WTC11 (cell line): ENCODE data around the gene FAM13C. TPM values are rescaled to one million over a fixed set of nuclear protein-coding genes. Genes with fewer than 3 reads are reported as not detected.

Experiments used
- ATAC-seq: fragments of 200-7000 bp; cut with Tn5 transposase; 2 replicates; pipeline ENCODE4 v1.10.0; 2021; ENCODE audit warnings: mild to moderate bottlenecking, moderate library complexity
- CTCF ChIA-PET: fragments of 300-600 bp; sonication (Branson Sonifier 250); formaldehyde crosslinking; loops from one replicate; lab custom pipeline; 2021; ENCODE audit warnings: antibody characterized with exemption; lab: Charles Lee
- POLR2A ChIA-PET: fragments of 350-600 bp; sonication (Branson Sonifier 250); formaldehyde crosslinking; loops from one replicate; lab custom pipeline; 2021; ENCODE audit warnings: antibody characterized with exemption; lab: Charles Lee
- DNase-seq: peaks from one replicate; pipeline ENCODE4 v3.0.0; 2021; ENCODE audit warnings: low spot score
- H3K27ac Mint-ChIP-seq: 2 replicates; pipeline ENCODE4 v1.8.0; 2021; ENCODE audit warnings: mixed read lengths
- H3K27me3 Mint-ChIP-seq: 2 replicates; pipeline ENCODE4 v1.8.0; 2021; ENCODE audit warnings: low read depth, mild to moderate bottlenecking, moderate library complexity, mixed read lengths
- H3K36me3 Mint-ChIP-seq: 2 replicates; pipeline ENCODE4 v1.8.0; 2021; ENCODE audit warnings: mixed read lengths
- H3K4me1 Mint-ChIP-seq: 2 replicates; pipeline ENCODE4 v1.8.0; 2022; ENCODE audit warnings: mixed read lengths
- H3K4me3 Mint-ChIP-seq: 2 replicates; pipeline ENCODE4 v1.8.0; 2021; ENCODE audit warnings: mild to moderate bottlenecking, moderate library complexity, mixed read lengths
- H3K9me3 Mint-ChIP-seq: 2 replicates; pipeline ENCODE4 v1.8.0; 2021; ENCODE audit warnings: mixed read lengths
- ARID4B ChIP-seq: sonication (generic); formaldehyde crosslinking; IDR thresholded peaks from 2 replicates; pipeline ENCODE4 v1.8.0; 2023; ENCODE audit warnings: missing genetic modification reagents, mild to moderate bottlenecking, borderline replicate concordance
- ATF1 ChIP-seq: sonication (generic); formaldehyde crosslinking; IDR thresholded peaks from 2 replicates; pipeline ENCODE4 v1.8.1; 2023; ENCODE audit warnings: mild to moderate bottlenecking, moderate library complexity, missing genetic modification reagents
- CDX4 ChIP-seq: fragments of 250-450 bp; sonication (Bioruptor Pico); IDR thresholded peaks from 2 replicates; pipeline ENCODE4 v1.9.0; 2021; ENCODE audit warnings: moderate library complexity, mild to moderate bottlenecking, inconsistent platforms, borderline replicate concordance
- CTCF ChIP-seq: fragments of 200-600 bp; IDR thresholded peaks from 2 replicates; pipeline ENCODE4 v1.8.0; 2022; ENCODE audit warnings: antibody characterized with exemption
- E2F1 ChIP-seq: sonication (generic); formaldehyde crosslinking; IDR thresholded peaks from 2 replicates; pipeline ENCODE4 v1.8.0; 2022; ENCODE audit warnings: mild to moderate bottlenecking, missing genetic modification reagents
- FOXP4 ChIP-seq: sonication (generic); formaldehyde crosslinking; IDR thresholded peaks from 2 replicates; pipeline ENCODE4 v1.8.0; 2022; ENCODE audit warnings: mild to moderate bottlenecking, missing genetic modification reagents
- GRHL2 ChIP-seq: fragments of 250-450 bp; sonication (Bioruptor Pico); IDR thresholded peaks from 2 replicates; pipeline ENCODE4 v1.8.0; 2022; ENCODE audit warnings: mild to moderate bottlenecking, moderate library complexity; ENCODE audit not compliant: insufficient replicate concordance, severe bottlenecking
- IRF2 ChIP-seq: sonication (generic); formaldehyde crosslinking; IDR thresholded peaks from 2 replicates; pipeline ENCODE4 v1.8.0; 2022; ENCODE audit warnings: low read depth, missing genetic modification reagents, borderline replicate concordance
- NFYB ChIP-seq: sonication (generic); formaldehyde crosslinking; conservative IDR thresholded peaks from 2 replicates; pipeline ENCODE4 v1.8.0; 2022; ENCODE audit warnings: low read depth, missing genetic modification reagents
- NR1H2 ChIP-seq: sonication (generic); formaldehyde crosslinking; IDR thresholded peaks from 2 replicates; pipeline ENCODE4 v1.9.0; 2021; ENCODE audit warnings: mild to moderate bottlenecking, moderate library complexity, missing genetic modification reagents
- NR2C2 ChIP-seq: sonication (generic); formaldehyde crosslinking; IDR thresholded peaks from 2 replicates; pipeline ENCODE4 v1.8.0; 2022; ENCODE audit warnings: mild to moderate bottlenecking, missing genetic modification reagents
- OVOL2 ChIP-seq: fragments of 250-450 bp; sonication (Bioruptor Pico); IDR thresholded peaks from 2 replicates; pipeline ENCODE4 v1.9.0; 2021; ENCODE audit warnings: mild to moderate bottlenecking, borderline replicate concordance
- RORB ChIP-seq: fragments of 250-450 bp; sonication (Bioruptor Pico); IDR thresholded peaks from 2 replicates; pipeline ENCODE4 v1.9.0; 2021; ENCODE audit warnings: mild to moderate bottlenecking
- USF2 ChIP-seq: sonication (generic); formaldehyde crosslinking; IDR thresholded peaks from 2 replicates; pipeline ENCODE4 v1.8.1; 2023; ENCODE audit warnings: mild to moderate bottlenecking, missing genetic modification reagents, moderate library complexity
- ZNF121 ChIP-seq: sonication (generic); formaldehyde crosslinking; IDR thresholded peaks from 2 replicates; pipeline ENCODE4 v1.8.0; 2023; ENCODE audit warnings: missing genetic modification reagents
- ZNF232 ChIP-seq: sonication (generic); formaldehyde crosslinking; IDR thresholded peaks from 2 replicates; pipeline ENCODE4 v1.8.0; 2022; ENCODE audit warnings: mild to moderate bottlenecking, missing genetic modification reagents
- ZNF263 ChIP-seq: sonication (generic); formaldehyde crosslinking; IDR thresholded peaks from 2 replicates; pipeline ENCODE4 v1.8.1; 2022; ENCODE audit warnings: low read depth, mild to moderate bottlenecking, moderate library complexity, missing genetic modification reagents
- ZSCAN18 ChIP-seq: fragments of 250-450 bp; sonication (Bioruptor Pico); IDR thresholded peaks from 2 replicates; pipeline ENCODE4 v2.1.2; 2022; ENCODE audit warnings: mild to moderate bottlenecking, moderate library complexity
- total RNA-seq: library from RNA; stranded (reverse); gene quantifications from 3 replicates; pipeline ENCODE4 v1.2.3, GENCODE V29; 2021

FAM13C gene
- total RNA-seq, 1 experiment from 2014 or later, result 1.5 TPM

GRCh38 chr10:59214160-59214559 lies 148.2 kb downstream of the FAM13C start:
- no peaks in the 10 kb centered on the region for H3K27me3 Mint-ChIP-seq
- peaks cover 9% of the 10 kb centered on the region for H3K36me3 Mint-ChIP-seq
- CTCF ChIA-PET, result interaction anchor here (0.8 kb wide), 1 partner anchor 262 kb away, joined by 4 read pairs; no protein-coding TSS in a partner anchor
- no peak overlapping the region for H3K27ac Mint-ChIP-seq
- no peak for DNase-seq
- no peaks in the 10 kb centered on the region for H3K4me1 Mint-ChIP-seq
- POLR2A ChIA-PET, result no interaction called here
- peaks cover 14% of the 10 kb centered on the region for H3K9me3 Mint-ChIP-seq
- TF ChIP-seq CDX4 (CRISPR knock-in tag), result no peak
- TF ChIP-seq GRHL2, result no peak
- no peak for TF ChIP-seq NR2C2
- TF ChIP-seq ZNF263, result no peak
- no peak for TF ChIP-seq NR1H2 (CRISPR knock-in tag)
- no peak for TF ChIP-seq OVOL2 (CRISPR knock-in tag)
- no peak for TF ChIP-seq ZSCAN18 (CRISPR knock-in tag)
- no peak for TF ChIP-seq RORB (CRISPR knock-in tag)
- no peak for TF ChIP-seq ZNF232 (CRISPR knock-in tag)
- no peak for TF ChIP-seq ZNF121
- ATAC-seq, result no peak
- no peak overlapping the region for H3K4me3 Mint-ChIP-seq

- Mint-ChIP-seq H3K27ac (no peak overlapping the region), H3K9me3 (peaks cover 24% of the 10 kb centered on the region), H3K27me3 (peaks cover 5% of the 10 kb centered on the region), H3K36me3 (peaks cover 18% of the 10 kb centered on the region), H3K4me1 (peaks cover 6% of the 10 kb centered on the region), H3K4me3 (no peak overlapping the region)
- ATAC-seq (no peak), DNase-seq (no peak)
- POLR2A ChIA-PET, result no interaction called here
- TF ChIP-seq ZNF121, result no peak
- TF ChIP-seq ATF1 (CRISPR knock-in tag), result no peak
- CTCF ChIA-PET, result interaction anchor here (1.2 kb wide), 1 partner anchor 260 kb away, joined by 3 read pairs; no protein-coding TSS in a partner anchor
Observed at GRCh38 chr10:59212301-59212798, 150.0 kb downstream of the FAM13C start.

GRCh38 chr10:59206204-59206720 lies 156.1 kb downstream of the FAM13C start:
- Mint-ChIP-seq H3K4me1 (peaks cover 20% of the 10 kb centered on the region), H3K9me3 (peaks cover 24% of the 10 kb centered on the region), H3K27me3 (peaks cover 5% of the 10 kb centered on the region), H3K36me3 (peaks cover 18% of the 10 kb centered on the region), H3K27ac (no peak overlapping the region), H3K4me3 (no peak overlapping the region)
- no peak for DNase-seq
- ChIA-PET POLR2A (no interaction called here), CTCF (no interaction called here)
- ATAC-seq, result no peak
- no peak for TF ChIP-seq E2F1
- TF ChIP-seq ARID4B, result no peak
- no peak for TF ChIP-seq FOXP4 (CRISPR knock-in tag)
- TF ChIP-seq NFYB (CRISPR knock-in tag), result no peak
- no peak for TF ChIP-seq CTCF
- no peak for TF ChIP-seq GRHL2
- TF ChIP-seq USF2, result no peak
- no peak for TF ChIP-seq IRF2 (CRISPR knock-in tag)
